ENCODE results near the gene USH1C. TPM values are rescaled to one million over a fixed set of nuclear protein-coding genes. Genes with fewer than 3 reads are reported as not detected.

Gene USH1C
- total RNA-seq, 1 experiment from 2014 or later = 101 TPM

- H3K36me3 ChIP-seq (ENCODE audit: control insufficient read depth, insufficient read depth, low read length) = peaks cover 24% of the 10 kb centered on the region
- Mint-ChIP-seq H3K27me3 (ENCODE audit: insufficient read depth, unreplicated experiment) (no peaks in the 10 kb centered on the region), H3K9me3 (ENCODE audit: unreplicated experiment) (no peaks in the 10 kb centered on the region), H3K4me3 (ENCODE audit: unreplicated experiment) (no peak overlapping the region), H3K27ac (ENCODE audit: unreplicated experiment) (no peak overlapping the region), H3K36me3 (ENCODE audit: insufficient read depth, unreplicated experiment) (peaks cover 80% of the 10 kb centered on the region), H3K4me1 (ENCODE audit: low read depth, unreplicated experiment) (no peaks in the 10 kb centered on the region)
- POLR2A ChIA-PET = interaction anchor here (1.2 kb wide), 1 partner anchor 17 kb away, joined by 3 read pairs; no protein-coding TSS in a partner anchor
- H3K4me1 ChIP-seq = peaks cover 5% of the 10 kb centered on the region; the same call in 1 of the 2 replicates
- intact Hi-C loops (cut with micrococcal nuclease; ENCODE audit: unreplicated experiment) = no loop called here
- no TSS peak for BruUV-seq (replicated peaks)
- DNase-seq = no peak
- CTCF ChIA-PET = interaction anchor here (0.6 to 0.7 kb wide), 2 partner anchors 120 to 135 kb away, joined by 3 to 7 read pairs; partner anchors contain the start of gene KCNJ11
- no peaks in the 10 kb centered on the region for H3K9me3 ChIP-seq
- H3K4me3 ChIP-seq (ENCODE audit: low read depth, low read length) = no peak overlapping the region
- no peaks in the 10 kb centered on the region for H3K27me3 ChIP-seq (replicated peaks; ENCODE audit: control insufficient read depth, insufficient read depth, low read length)
- no peak for TF ChIP-seq CTCF (IDR thresholded peaks at IDR 0.05; ENCODE audit: insufficient read depth in 1 of 2, low read depth in 1 of 2, low read length in 1 of 2, severe bottlenecking in 1 of 2, unreplicated experiment in 1 of 2)
Measured at GRCh38 chr11:17524221-17524620, 20.0 kb downstream of the USH1C start.

- ChIA-PET CTCF (interaction anchor here (1.0 kb wide), 1 partner anchor 16 kb away, joined by 3 read pairs; no protein-coding TSS in a partner anchor), POLR2A (no interaction called here)
- Histone ChIP-seq H3K36me3 (ENCODE audit: control insufficient read depth, insufficient read depth, low read length) (peaks cover 26% of the 10 kb centered on the region), H3K4me1 (peaks cover 5% of the 10 kb centered on the region; the same call in 1 of the 2 replicates), H3K4me3 (ENCODE audit: low read depth, low read length) (no peak overlapping the region), H3K27me3 (replicated peaks; ENCODE audit: control insufficient read depth, insufficient read depth, low read length) (no peaks in the 10 kb centered on the region), H3K9me3 (no peaks in the 10 kb centered on the region)
- Mint-ChIP-seq H3K4me1 (ENCODE audit: low read depth, unreplicated experiment) (no peaks in the 10 kb centered on the region), H3K4me3 (ENCODE audit: unreplicated experiment) (no peak overlapping the region), H3K27ac (ENCODE audit: unreplicated experiment) (no peak overlapping the region), H3K27me3 (ENCODE audit: insufficient read depth, unreplicated experiment) (no peaks in the 10 kb centered on the region), H3K36me3 (ENCODE audit: insufficient read depth, unreplicated experiment) (peaks cover 76% of the 10 kb centered on the region), H3K9me3 (ENCODE audit: unreplicated experiment) (no peaks in the 10 kb centered on the region)
- TF ChIP-seq CTCF (IDR thresholded peaks at IDR 0.05; ENCODE audit: insufficient read depth in 1 of 2, low read depth in 1 of 2, low read length in 1 of 2, severe bottlenecking in 1 of 2, unreplicated experiment in 1 of 2) = no peak
- no peak for DNase-seq
- intact Hi-C loops (cut with micrococcal nuclease; ENCODE audit: unreplicated experiment) = no loop called here
- no TSS peak for BruUV-seq (replicated peaks)
Measured at GRCh38 chr11:17522655-17523054, 21.6 kb downstream of the USH1C start.

GRCh38 chr11:17521106-17521900, 22.9 kb downstream of the USH1C start:
- no peak overlapping the region for H3K27ac Mint-ChIP-seq (ENCODE audit: unreplicated experiment)
- H3K4me3 Mint-ChIP-seq (ENCODE audit: unreplicated experiment) = no peak overlapping the region

More at GRCh38 chr11:17521106-17521900, 22.9 kb downstream of the USH1C start:
- ChIA-PET CTCF (interaction anchor here (0.6 kb wide), 1 partner anchor 17 kb away, joined by 3 read pairs; no protein-coding TSS in a partner anchor), POLR2A (no interaction called here)
- Histone ChIP-seq H3K27me3 (replicated peaks; ENCODE audit: control insufficient read depth, insufficient read depth, low read length) (no peaks in the 10 kb centered on the region), H3K36me3 (ENCODE audit: control insufficient read depth, insufficient read depth, low read length) (peaks cover 22% of the 10 kb centered on the region), H3K4me3 (ENCODE audit: low read depth, low read length) (no peak overlapping the region), H3K4me1 (peaks cover 3% of the 10 kb centered on the region; the same call in 1 of the 2 replicates), H3K9me3 (no peaks in the 10 kb centered on the region)
- intact Hi-C loops (cut with micrococcal nuclease; ENCODE audit: unreplicated experiment) = no loop called here
- no peaks in the 10 kb centered on the region for H3K9me3 Mint-ChIP-seq (ENCODE audit: unreplicated experiment)
- no peak for TF ChIP-seq CTCF (IDR thresholded peaks at IDR 0.05; ENCODE audit: insufficient read depth in 1 of 2, low read depth in 1 of 2, low read length in 1 of 2, severe bottlenecking in 1 of 2, unreplicated experiment in 1 of 2)
- H3K27me3 Mint-ChIP-seq (ENCODE audit: insufficient read depth, unreplicated experiment) = no peaks in the 10 kb centered on the region
- peaks cover 74% of the 10 kb centered on the region for H3K36me3 Mint-ChIP-seq (ENCODE audit: insufficient read depth, unreplicated experiment)
- DNase-seq = no peak
- BruUV-seq (replicated peaks) = no TSS peak
- no peaks in the 10 kb centered on the region for H3K4me1 Mint-ChIP-seq (ENCODE audit: low read depth, unreplicated experiment)

Data from Caco-2 (cell line).